Adrenal gland (tissue), 12 donors: ENCODE results near the gene CCDC169. TPM values are rescaled to one million over a fixed set of nuclear protein-coding genes. Genes with fewer than 3 reads are reported as not detected.
"Not testable (repeated sequence)": the region's sequence is repeated elsewhere in the genome, so short reads cannot be mapped to it uniquely, and the experiment has no call there.

Experiments
- DNase-seq, 7 donors: peaks; one replicate each; pipeline ENCODE4 v3.0.0-alpha.2; 2019 to 2020
- H3K27ac ChIP-seq, 5 donors: fragments of 200-600 bp; sonication (generic) in 4 of 5; 1 replicate in 3 of 5; 2 replicates in 2 of 5; pipeline versions ENCODE4 v1.5.1 to v1.8.0; 2016 to 2020; ENCODE audit warnings: mild to moderate bottlenecking in 1 of 5
- H3K27me3 ChIP-seq: fragments of 200-600 bp; 2 replicates; pipeline ENCODE4 v1.8.0; 2021
- H3K36me3 ChIP-seq, 2 donors: fragments of 200-600 bp; replicated peaks in 1 of 2; 1 replicate in 1 of 2; 2 replicates in 1 of 2; pipeline versions ENCODE4 v1.5.1 to v1.8.0; 2018 to 2022
- H3K4me1 ChIP-seq, 2 donors: fragments of 200-600 bp; replicated peaks in 1 of 2; 1 replicate in 1 of 2; 2 replicates in 1 of 2; pipeline versions ENCODE4 v1.5.1 to v1.8.0; 2018 to 2021
- H3K4me3 ChIP-seq, 4 donors: fragments of 200-600 bp; sonication (generic) in 3 of 4; one replicate each; pipeline ENCODE4 v1.5.1; 2016 to 2018
- H3K9me3 ChIP-seq, 3 donors: fragments of 200-600 bp; sonication (generic) in 1 of 3; replicated peaks in 1 of 3; 1 replicate in 2 of 3; 2 replicates in 1 of 3; pipeline versions ENCODE4 v1.5.1 to v1.8.0; 2016 to 2021
- POLR2A ChIP-seq, 2 donors: fragments of 450-650 bp; IDR thresholded peaks; one replicate each; pipeline ENCODE4 v1.6.1; 2017; ENCODE audit warnings: antibody characterized with exemption in 2 of 2, mild to moderate bottlenecking in 2 of 2, moderate library complexity in 1 of 2
- WGBS, 4 donors: extraction: QIAGEN DNeasy Blood & Tissue Kit in 2 of 4; methylation state at CpG; one replicate each; pipeline versions ENCODE4 v1.1.5 to v1.1.7; 2013 to 2017; 5-methylcytosine and 5-hydroxymethylcytosine counted together
- intact Hi-C, 2 donors: fragments of 100-400 bp; cut with DNase I; formaldehyde crosslinking; loops; one replicate each; pipeline versions ENCODE4 v1.14.1 to v1.15.0; 2022 to 2023
- polyA plus RNA-seq, 3 donors: library from polyadenylated mRNA; stranded (reverse); fragments of 200-250 nt in 2 of 3; fragments of 350-450 nt in 1 of 3; fragmentation: Illumina TruSeq in 1 of 3; extraction: RNeasy Lipid Tissue Mini Kit (QIAGEN cat#74804) in 1 of 3; gene quantifications; one replicate each; pipeline ENCODE4 v1.2.3, GENCODE V29; 2013 to 2014
- total RNA-seq, 9 donors: library from RNA; depleted of rRNA in 4 of 9; stranded (reverse); fragments of >200 nt in 4 of 9; fragments of 120-200 nt in 1 of 9; fragmentation: NEBNext Ultra II Directional in 1 of 9; extraction: Animal tissue kit (Norgen Biotek cat#: 25700) in 1 of 9; gene quantifications; one replicate each; pipeline versions ENCODE4 v1.1.0 to v1.2.4, GENCODE V29; 2013 to 2023
- TF ChIP-seq, protein P1 (sequence below), 6 experiments: fragments of 450-650 bp in 4 of 6; fragments of 200-600 bp in 2 of 6; sonication (generic) in 1 of 6; IDR thresholded peaks; 1 replicate in 5 of 6; 2 replicates in 1 of 6; pipeline versions ENCODE4 v1.5.1 to v1.8.0; 2016 to 2021; ENCODE audit warnings: antibody characterized with exemption in 6 of 6, mild to moderate bottlenecking in 2 of 6, moderate library complexity in 1 of 6
- donor health status: healthy with polysubstance abuse.
- donor health status: Bipolar disorder and iron deficiency.
- donor health status: DM: yes; HTN: yes; CAD: no.
- donor health status: DM: no; HTN: no; CAD: no.
- donor health status: DM: no; HTN: no; CAD: no.
- donor health status: DM: yes; HTN: yes; CAD: no.

The CCDC169 gene
- total and polyA plus RNA-seq, 12 donors: 0.18 to 3.7 (median 1.7) TPM

- 83 to 95% (median 90%) methylated on average over 1 of the region's 1 CpG for WGBS, 4 donors
- Histone ChIP-seq H3K27ac (no peak overlapping the region), H3K4me3 (no peak overlapping the region), H3K36me3 (peaks cover 0 to 78% of the 10 kb centered on the region in 2 donors), H3K4me1 (peaks cover 11 to 15% of the 10 kb centered on the region in 2 donors), H3K9me3 (no peaks in the 10 kb centered on the region), H3K27me3 (no peaks in the 10 kb centered on the region)
- intact Hi-C loops: no loop called here
- DNase-seq: no peak
- TF ChIP-seq, protein P1, sequence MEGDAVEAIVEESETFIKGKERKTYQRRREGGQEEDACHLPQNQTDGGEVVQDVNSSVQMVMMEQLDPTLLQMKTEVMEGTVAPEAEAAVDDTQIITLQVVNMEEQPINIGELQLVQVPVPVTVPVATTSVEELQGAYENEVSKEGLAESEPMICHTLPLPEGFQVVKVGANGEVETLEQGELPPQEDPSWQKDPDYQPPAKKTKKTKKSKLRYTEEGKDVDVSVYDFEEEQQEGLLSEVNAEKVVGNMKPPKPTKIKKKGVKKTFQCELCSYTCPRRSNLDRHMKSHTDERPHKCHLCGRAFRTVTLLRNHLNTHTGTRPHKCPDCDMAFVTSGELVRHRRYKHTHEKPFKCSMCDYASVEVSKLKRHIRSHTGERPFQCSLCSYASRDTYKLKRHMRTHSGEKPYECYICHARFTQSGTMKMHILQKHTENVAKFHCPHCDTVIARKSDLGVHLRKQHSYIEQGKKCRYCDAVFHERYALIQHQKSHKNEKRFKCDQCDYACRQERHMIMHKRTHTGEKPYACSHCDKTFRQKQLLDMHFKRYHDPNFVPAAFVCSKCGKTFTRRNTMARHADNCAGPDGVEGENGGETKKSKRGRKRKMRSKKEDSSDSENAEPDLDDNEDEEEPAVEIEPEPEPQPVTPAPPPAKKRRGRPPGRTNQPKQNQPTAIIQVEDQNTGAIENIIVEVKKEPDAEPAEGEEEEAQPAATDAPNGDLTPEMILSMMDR (IDR thresholded peaks at IDR 0.05): no peak
- no peak for TF ChIP-seq POLR2A (IDR thresholded peaks at IDR 0.05)
Measured at GRCh38 chr13:36325912-36326311, 28.3 kb upstream of the CCDC169 start.

DNA sequence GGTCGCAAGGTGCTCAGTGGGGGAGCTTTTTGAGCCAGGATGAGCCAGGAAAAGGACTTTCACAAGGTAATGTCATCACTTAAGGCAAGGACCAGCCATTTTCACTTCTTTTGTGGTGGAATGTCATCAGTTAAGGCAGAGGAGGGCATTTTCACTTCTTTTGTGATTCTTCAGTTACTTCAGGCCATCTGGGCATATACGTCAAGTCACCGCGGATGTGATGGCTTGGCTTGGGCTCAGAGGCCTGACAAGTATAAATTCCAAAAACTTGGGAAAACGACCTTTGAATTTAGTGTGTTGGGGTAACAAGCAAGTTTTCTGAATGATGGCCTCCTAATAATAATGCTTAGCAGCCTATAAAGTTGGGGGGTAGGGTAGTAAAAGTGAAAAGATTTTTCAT lies 27.3 kb upstream of the CCDC169 start:
- H3K27me3 ChIP-seq, H3K27ac ChIP-seq, H3K9me3 ChIP-seq, DNase-seq, intact Hi-C loops, H3K4me3 ChIP-seq: not testable (repeated sequence)
- 81 to 94% (median 85%) methylated on average over 5 of the region's 5 CpGs for WGBS, 4 donors
- Histone ChIP-seq H3K36me3 (peaks cover 0 to 67% of the 10 kb centered on the region in 2 donors), H3K4me1 (peaks cover 9 to 10% of the 10 kb centered on the region in 2 donors)

GRCh38 chr13:36323951-36324566 lies 26.4 kb upstream of the CCDC169 start:
- no peaks in the 10 kb centered on the region for H3K27me3 ChIP-seq
- DNase-seq: no peak
- WGBS, 4 donors: 90 to 100% (median 95%) methylated on average over 1 of the region's 1 CpG
- intact Hi-C loops: no loop called here
- H3K4me1 ChIP-seq: peaks cover 1 to 2% of the 10 kb centered on the region in 2 donors
- H3K4me3 ChIP-seq: no peak overlapping the region
- no peak overlapping the region for H3K27ac ChIP-seq
- no peaks in the 10 kb centered on the region for H3K9me3 ChIP-seq
- TF ChIP-seq, protein P1 (IDR thresholded peaks at IDR 0.05): no peak
- no peak for TF ChIP-seq POLR2A (IDR thresholded peaks at IDR 0.05)
- peaks cover 0 to 65% of the 10 kb centered on the region in 2 donors for H3K36me3 ChIP-seq

DNA sequence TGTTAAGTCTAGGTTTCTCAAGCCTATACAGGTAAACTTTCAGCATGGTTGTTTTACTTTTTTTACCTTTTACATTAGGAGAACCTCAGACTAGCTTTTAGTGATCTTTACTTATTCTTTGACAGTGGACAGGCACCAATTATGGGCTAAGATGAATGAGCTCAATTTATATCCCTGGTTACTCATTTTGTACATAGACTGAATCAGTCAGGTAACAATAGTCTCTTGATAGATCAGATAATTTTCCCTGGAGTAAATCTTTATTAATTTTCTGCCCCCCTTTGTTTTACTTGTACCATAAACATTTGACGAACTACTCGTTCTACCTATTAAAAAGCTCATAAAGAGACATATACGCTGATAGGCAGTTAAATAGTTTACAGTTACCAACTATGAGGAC lies 25.8 kb upstream of the CCDC169 start:
- TF ChIP-seq POLR2A (IDR thresholded peaks at IDR 0.05): no peak
- TF ChIP-seq, protein P1 (IDR thresholded peaks at IDR 0.05): no peak
- peaks cover 0 to 59% of the 10 kb centered on the region in 2 donors for H3K36me3 ChIP-seq
- no peaks in the 10 kb centered on the region for H3K4me1 ChIP-seq
- no peaks in the 10 kb centered on the region for H3K9me3 ChIP-seq
- no peaks in the 10 kb centered on the region for H3K27me3 ChIP-seq
- no peak for DNase-seq
- no peak overlapping the region for H3K4me3 ChIP-seq
- intact Hi-C loops: no loop called here
- no peak overlapping the region for H3K27ac ChIP-seq
- WGBS, 4 donors: 93 to 97% (median 95%) methylated on average over 3 of the region's 3 CpGs

DNA sequence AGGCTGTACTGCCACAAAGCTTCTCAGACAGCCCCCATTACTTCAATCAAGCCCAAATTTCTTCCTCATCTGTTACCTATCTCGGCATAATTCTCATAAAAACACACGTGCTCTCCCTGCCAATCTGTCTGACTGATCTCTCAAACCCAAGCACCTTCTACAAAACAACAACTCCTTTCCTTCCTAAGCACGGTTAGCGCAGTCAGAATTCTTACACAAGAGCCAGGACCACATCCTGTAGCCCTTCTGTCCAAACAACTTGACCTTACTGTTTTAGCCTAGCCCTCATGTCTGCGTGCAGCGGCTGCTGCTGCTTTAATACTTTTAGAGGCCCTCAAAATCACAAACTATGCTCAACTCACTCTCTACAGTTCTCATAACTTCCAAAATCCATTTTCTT lies 22.2 kb upstream of the CCDC169 start:
- H3K27ac ChIP-seq, H3K9me3 ChIP-seq, intact Hi-C loops, H3K4me1 ChIP-seq, DNase-seq, H3K27me3 ChIP-seq, H3K4me3 ChIP-seq: not testable (repeated sequence)
- WGBS, 4 donors: 63 to 81% (median 71%) methylated on average over 6 of the region's 6 CpGs
- H3K36me3 ChIP-seq: peaks cover 0 to 31% of the 10 kb centered on the region in 2 donors
